CD4-positive, alpha-beta T cell (primary cell): ENCODE results near the gene RAB40C. TPM values are rescaled to one million over a fixed set of nuclear protein-coding genes. Genes with fewer than 3 reads are reported as not detected.
A peak's percentile ranks its signal among the peaks of the same experiment; 100 is the strongest.

ENCODE experiments used
- ATAC-seq: fragments of 200-7000 bp; cut with Tn5 transposase; one replicate; pipeline ENCODE4 v1.10.0; 2022; ENCODE audit warnings: mild to moderate bottlenecking; ENCODE audit not compliant: poor library complexity
- CTCF ChIA-PET: fragments of 350-600 bp; sonication (Branson Sonifier 250); formaldehyde crosslinking; loops from one replicate; lab custom pipeline; 2021; ENCODE audit warnings: antibody characterized with exemption, inconsistent platforms; lab: Charles Lee
- POLR2A ChIA-PET: fragments of 350-600 bp; sonication (Branson Sonifier 250); formaldehyde crosslinking; loops from one replicate; lab custom pipeline; 2021; ENCODE audit warnings: antibody characterized with exemption, inconsistent platforms; lab: Charles Lee
- DNase-seq, 14 experiments: peaks; one replicate each; pipeline ENCODE4 v3.0.0-alpha.2; 2013 to 2020; ENCODE audit warnings: mixed read lengths in 2 of 14
- H3K27ac ChIP-seq, 2 donors: one replicate each; pipeline versions ENCODE4 v1.5.1 to v1.7.0; 2013; ENCODE audit warnings: low read length in 2 of 2, low read depth in 1 of 2, mild to moderate bottlenecking in 1 of 2
- H3K27me3 ChIP-seq, 2 experiments: 1 replicate in 1 of 2; 2 replicates in 1 of 2; pipeline versions ENCODE4 v1.6.1 to v1.7.0; 2013; ENCODE audit warnings: low read length in 2 of 2, control low read depth in 1 of 2, mild to moderate bottlenecking in 1 of 2, moderate library complexity in 1 of 2; ENCODE audit not compliant: insufficient read depth in 2 of 2, control insufficient read depth in 1 of 2
- H3K36me3 ChIP-seq: one replicate; pipeline ENCODE4 v1.6.1; 2013; ENCODE audit warnings: low read length, control low read depth; ENCODE audit not compliant: insufficient read depth
- H3K4me1 ChIP-seq: one replicate; pipeline ENCODE4 v1.6.1; 2013; ENCODE audit warnings: low read length, control low read depth; ENCODE audit not compliant: insufficient read depth
- H3K4me3 ChIP-seq: one replicate; pipeline ENCODE4 v1.5.1; 2013; ENCODE audit warnings: mild to moderate bottlenecking, low read length, moderate library complexity
- H3K9me3 ChIP-seq, 2 experiments: 1 replicate in 1 of 2; 2 replicates in 1 of 2; pipeline versions ENCODE4 v1.6.1 to v1.7.0; 2013; ENCODE audit warnings: low read length in 2 of 2, mild to moderate bottlenecking in 2 of 2, control low read depth in 1 of 2, moderate library complexity in 1 of 2; ENCODE audit not compliant: control insufficient read depth in 1 of 2, insufficient read depth in 1 of 2
- H3K27ac Mint-ChIP-seq: one replicate; pipeline ENCODE4 v1.8.0; 2020; ENCODE audit warnings: mixed read lengths
- H3K27me3 Mint-ChIP-seq: one replicate; pipeline ENCODE4 v1.8.0; 2021; ENCODE audit warnings: mixed read lengths
- H3K36me3 Mint-ChIP-seq: one replicate; pipeline ENCODE4 v1.8.0; 2021; ENCODE audit warnings: low read depth, mixed read lengths
- H3K4me1 Mint-ChIP-seq: one replicate; pipeline ENCODE4 v1.8.0; 2021; ENCODE audit warnings: low read depth, mixed read lengths
- H3K4me3 Mint-ChIP-seq: one replicate; pipeline ENCODE4 v1.8.0; 2020; ENCODE audit warnings: mild to moderate bottlenecking, mixed read lengths
- H3K9me3 Mint-ChIP-seq: one replicate; pipeline ENCODE4 v1.8.0; 2020; ENCODE audit warnings: mixed read lengths
- CTCF ChIP-seq: fragments of 200-600 bp; IDR thresholded peaks from one replicate; pipeline ENCODE4 v1.8.0; 2022; ENCODE audit warnings: antibody characterized with exemption, mild to moderate bottlenecking
- intact Hi-C, 2 experiments: fragments of 100-400 bp; cut with DNase I in 1 of 2; cut with micrococcal nuclease in 1 of 2; formaldehyde crosslinking; loops; one replicate each; pipeline versions ENCODE4 v1.15.1 to v1.9.0; 2023 to 2025; cut with DNase I, micrococcal nuclease
- total RNA-seq, 174 experiments: library from RNA in 2 of 174; stranded (reverse) in 2 of 174; gene quantifications; one replicate each; pipeline ENCODE4 v1.2.3 and lab custom pipeline; 2021 to 2026

RAB40C gene
- total RNA-seq, 2 experiments from 2014 or later, result 8.9 to 9.5 TPM

- no peaks in the 10 kb centered on the region for H3K36me3 Mint-ChIP-seq
- H3K27me3 ChIP-seq, result no peaks in the 10 kb centered on the region
- H3K4me3 Mint-ChIP-seq, result peak overlapping the region; percentile 56
- ChIA-PET POLR2A (no interaction called here), CTCF (interaction anchor here (1.7 kb wide), 1 partner anchor 269 kb away, joined by 4 read pairs; no protein-coding TSS in a partner anchor)
- H3K9me3 ChIP-seq, result no peaks in the 10 kb centered on the region
- no peaks in the 10 kb centered on the region for H3K27me3 Mint-ChIP-seq
- peaks cover 6% of the 10 kb centered on the region for H3K4me1 Mint-ChIP-seq
- H3K4me3 ChIP-seq, result no peak overlapping the region
- TF ChIP-seq CTCF, result no peak
- H3K27ac Mint-ChIP-seq, result no peak overlapping the region
- no peak for ATAC-seq
- H3K36me3 ChIP-seq, result no peaks in the 10 kb centered on the region
- no peaks in the 10 kb centered on the region for H3K9me3 Mint-ChIP-seq
- intact Hi-C loops, result loop anchor here in 1 of 2 experiments (5.0 kb wide), 1 partner anchor 69 kb away; the partner anchor contains the start of gene RAB40C
- no peak overlapping the region for H3K27ac ChIP-seq
- peaks cover 16% of the 10 kb centered on the region for H3K4me1 ChIP-seq
- no peak for DNase-seq
Measured at GRCh38 chr16:661184-661821, 71.4 kb downstream of the RAB40C start.

- no peaks in the 10 kb centered on the region for H3K27me3 Mint-ChIP-seq
- Histone ChIP-seq H3K27me3 (no peaks in the 10 kb centered on the region), H3K4me1 (peaks cover 24% of the 10 kb centered on the region), H3K4me3 (no peak overlapping the region), H3K36me3 (no peaks in the 10 kb centered on the region), H3K27ac (no peak overlapping the region), H3K9me3 (no peaks in the 10 kb centered on the region)
- TF ChIP-seq CTCF, result no peak
- ChIA-PET CTCF (interaction anchor here (1.7 kb wide), 1 partner anchor 270 kb away, joined by 4 read pairs; no protein-coding TSS in a partner anchor), POLR2A (no interaction called here)
- no peak for ATAC-seq
- no peaks in the 10 kb centered on the region for H3K9me3 Mint-ChIP-seq
- intact Hi-C loops, result loop anchor here in 1 of 2 experiments (5.0 kb wide), 1 partner anchor 70 kb away; the partner anchor contains the start of gene RAB40C
- H3K4me1 Mint-ChIP-seq, result peaks cover 6% of the 10 kb centered on the region
- no peak overlapping the region for H3K27ac Mint-ChIP-seq
- H3K36me3 Mint-ChIP-seq, result no peaks in the 10 kb centered on the region
- no peak overlapping the region for H3K4me3 Mint-ChIP-seq
- DNase-seq, result no peak
Measured at GRCh38 chr16:662095-662494, 72.2 kb downstream of the RAB40C start.

- Mint-ChIP-seq H3K27ac (no peak overlapping the region), H3K4me1 (peaks cover 9% of the 10 kb centered on the region), H3K9me3 (no peaks in the 10 kb centered on the region), H3K27me3 (no peaks in the 10 kb centered on the region), H3K36me3 (no peaks in the 10 kb centered on the region), H3K4me3 (no peak overlapping the region)
- H3K4me3 ChIP-seq, result no peak overlapping the region
- H3K9me3 ChIP-seq, result no peaks in the 10 kb centered on the region
- H3K27ac ChIP-seq, result no peak overlapping the region
- TF ChIP-seq CTCF, result no peak
- peaks cover 29% of the 10 kb centered on the region for H3K4me1 ChIP-seq
- CTCF ChIA-PET, result interaction anchor here (1.7 kb wide), 1 partner anchor 270 kb away, joined by 4 read pairs; no protein-coding TSS in a partner anchor
- no peaks in the 10 kb centered on the region for H3K27me3 ChIP-seq
- H3K36me3 ChIP-seq, result no peaks in the 10 kb centered on the region
- POLR2A ChIA-PET, result no interaction called here
- DNase-seq (no peak), ATAC-seq (no peak)
- intact Hi-C loops, result loop anchor here in 1 of 2 experiments (5.0 kb wide), 1 partner anchor 70 kb away; the partner anchor contains the start of gene RAB40C
Measured at GRCh38 chr16:662597-662996, 72.7 kb downstream of the RAB40C start.
